GM21723 (cell line): Measurements from ENCODE around the gene PSD4.

Experiments used
- ATAC-seq: cut with Tn5 transposase; IDR thresholded peaks from one replicate; pipeline ENCODE4 v1.9.1; 2021; ENCODE audit warnings: mild to moderate bottlenecking, moderate library complexity; ENCODE audit not compliant: unreplicated experiment

Gene PSD4

GRCh38 chr2:113258471-113259147 lies 84.8 kb downstream of the PSD4 start:
- ATAC-seq: no peak
